Left ventricle myocardium superior (tissue), 1 donor: Measurements from ENCODE around the gene RIC1. TPM values are rescaled to one million over a fixed set of nuclear protein-coding genes. Genes with fewer than 3 reads are reported as not detected.
"Not testable (repeated sequence)": the region's sequence is repeated elsewhere in the genome, so short reads cannot be mapped to it uniquely, and the experiment has no call there.

Source experiments
- ATAC-seq: fragments of 200-7000 bp; cut with Tn5 transposase; one replicate; pipeline ENCODE4 v1.9.1; 2020; ENCODE audit warnings: mild to moderate bottlenecking, moderate library complexity
- DNase-seq: peaks from one replicate; pipeline ENCODE4 v3.0.0-alpha.2; 2020
- intact Hi-C: fragments of 100-400 bp; cut with micrococcal nuclease; formaldehyde crosslinking; loops from one replicate; pipeline ENCODE4 v1.11.0; 2022
- total RNA-seq: library from RNA; stranded (reverse); fragmentation: NEBNext Ultra II Directional; extraction: Animal tissue kit (Norgen Biotek cat#: 25700); gene quantifications from one replicate; pipeline ENCODE4 v1.2.1, GENCODE V29; 2021
- donor health status: DM: no; HTN: yes; CAD: no; lungs with severe emphysema.

Gene RIC1
- total RNA-seq, 1 donor from 2014 or later: 8.7 TPM

DNA sequence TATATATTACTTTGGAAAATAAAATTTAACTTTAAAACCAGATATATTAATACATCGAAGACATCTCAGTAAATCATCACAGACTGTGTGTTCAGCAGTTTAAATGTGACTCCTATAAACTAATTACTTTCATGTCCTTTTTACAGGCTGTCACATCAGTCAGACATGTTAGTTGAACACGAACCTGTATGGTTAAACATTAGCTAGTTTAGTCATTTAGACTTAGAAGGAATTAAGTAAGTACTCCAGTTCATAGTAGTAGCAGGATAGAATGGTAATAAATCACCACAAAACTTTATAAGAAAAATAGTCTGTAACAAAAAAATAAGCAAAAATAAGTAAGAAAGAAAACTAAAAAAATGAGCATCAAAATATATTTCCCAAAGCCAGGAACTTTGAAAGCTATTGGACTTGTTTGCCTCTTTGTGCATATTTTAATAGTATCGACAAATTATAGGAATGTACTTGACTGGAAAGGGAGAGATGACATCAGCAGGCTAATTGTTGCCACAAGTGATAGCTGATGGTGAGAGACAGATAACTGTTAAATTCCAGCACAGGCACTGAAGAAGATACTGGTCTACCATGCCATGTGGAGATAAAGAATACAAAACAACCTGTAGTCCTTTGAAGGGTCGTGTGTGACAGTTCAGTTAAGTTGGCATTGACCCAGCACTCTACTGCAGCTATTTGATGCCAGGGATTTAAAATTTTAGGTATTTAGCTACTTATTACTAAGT lies 83.9 kb downstream of the RIC1 start:
- ATAC-seq (no peak), DNase-seq (no peak)
- intact Hi-C loops: loop anchor here (10.0 kb wide), 1 partner anchor 58 kb away; no protein-coding TSS in a partner anchor

DNA sequence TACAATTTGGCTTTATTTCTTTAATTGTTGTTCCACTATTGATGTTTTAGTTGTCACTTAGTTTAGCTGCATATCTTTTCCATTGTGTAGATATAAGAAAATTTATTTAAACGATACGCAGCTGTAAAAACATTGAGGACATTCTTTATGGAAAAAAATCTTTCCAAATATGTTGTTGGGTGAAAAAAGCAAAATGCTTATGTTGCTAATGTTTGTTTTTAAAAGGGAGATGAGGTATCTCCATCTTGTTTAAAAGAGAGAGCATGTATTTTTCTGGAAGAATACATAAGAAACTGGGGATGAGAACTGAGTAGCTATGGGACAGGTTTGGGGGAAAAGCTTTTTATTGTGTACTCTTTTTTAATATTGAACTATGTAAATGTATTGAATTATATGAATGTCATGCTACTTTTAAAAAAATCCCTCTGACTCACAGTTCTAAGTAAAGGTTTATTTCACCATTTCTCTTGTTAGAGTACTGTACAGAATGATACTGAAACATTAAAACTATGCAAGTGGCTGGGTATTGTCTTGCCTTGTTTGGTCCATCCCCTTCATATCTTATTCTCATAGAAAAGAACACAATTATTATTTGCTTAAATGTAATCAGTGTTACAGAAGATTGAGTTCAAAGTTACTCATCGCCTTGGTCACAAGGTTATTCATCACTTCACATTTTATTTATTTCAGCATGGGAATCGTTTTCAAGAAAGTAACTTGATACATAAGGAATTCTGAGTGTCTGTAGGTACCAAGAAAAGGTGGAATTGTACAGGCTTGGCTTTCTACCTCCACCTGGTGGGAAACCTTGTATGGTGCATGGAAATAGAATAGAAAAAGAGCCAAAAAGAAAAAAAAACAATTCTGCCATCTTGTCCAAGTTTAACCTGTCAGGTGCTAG lies 85.8 kb downstream of the RIC1 start:
- DNase-seq: no peak
- ATAC-seq: no peak
- intact Hi-C loops: loop anchor here (10.0 kb wide), 1 partner anchor 60 kb away; no protein-coding TSS in a partner anchor

DNA sequence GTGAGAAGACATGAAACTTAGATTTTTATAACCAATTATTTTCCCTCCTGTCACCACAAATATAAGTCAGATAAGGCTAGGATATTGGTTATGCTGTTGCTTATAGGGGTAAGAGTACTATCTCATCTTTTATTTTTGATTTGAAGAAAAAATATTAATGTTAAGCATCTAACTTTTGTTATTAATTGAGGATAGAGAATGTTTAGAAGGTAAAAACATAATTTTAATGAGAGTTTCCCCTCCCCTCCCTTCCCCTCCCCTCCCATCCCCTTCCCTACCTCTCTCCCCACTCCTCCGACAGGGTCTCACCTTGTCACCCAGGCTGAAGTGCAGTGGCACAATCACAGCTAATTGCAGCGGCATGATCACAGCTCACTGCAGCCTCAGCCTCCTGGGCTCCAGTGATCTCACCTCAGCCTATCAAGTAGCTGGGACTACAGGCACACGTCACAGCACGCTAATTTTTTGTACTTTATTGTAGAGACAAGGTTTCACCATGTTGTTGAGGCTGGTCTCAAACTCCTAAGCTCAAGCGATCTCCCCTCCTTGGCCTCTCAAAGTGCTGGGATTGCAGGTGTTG lies 86.7 kb downstream of the RIC1 start:
- DNase-seq: no peak
- no peak for ATAC-seq
- intact Hi-C loops: loop anchor here (10.0 kb wide), 1 partner anchor 61 kb away; no protein-coding TSS in a partner anchor

DNA sequence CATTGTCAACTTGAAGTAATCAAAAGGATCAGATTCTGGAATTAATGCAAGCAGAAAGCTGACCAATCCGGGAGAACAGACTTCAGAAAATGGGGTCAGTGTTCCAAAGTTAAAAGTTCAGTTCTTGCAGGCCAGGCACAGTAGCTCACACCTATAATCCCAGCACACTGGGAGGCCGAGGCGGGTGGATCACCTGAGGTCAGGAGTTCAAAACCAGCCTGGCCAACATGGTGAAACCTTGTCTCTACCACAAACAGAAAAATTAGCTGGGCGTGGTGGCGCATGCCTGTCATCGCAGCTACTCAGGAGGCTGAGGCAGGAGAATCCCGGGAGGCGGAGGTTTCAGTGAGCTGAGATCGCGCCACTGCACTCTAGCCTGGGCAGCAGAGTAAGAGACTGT lies 88.5 kb downstream of the RIC1 start:
- not testable (repeated sequence) for ATAC-seq, DNase-seq
- intact Hi-C loops: loop anchor here (10.0 kb wide), 1 partner anchor 63 kb away; no protein-coding TSS in a partner anchor

DNA sequence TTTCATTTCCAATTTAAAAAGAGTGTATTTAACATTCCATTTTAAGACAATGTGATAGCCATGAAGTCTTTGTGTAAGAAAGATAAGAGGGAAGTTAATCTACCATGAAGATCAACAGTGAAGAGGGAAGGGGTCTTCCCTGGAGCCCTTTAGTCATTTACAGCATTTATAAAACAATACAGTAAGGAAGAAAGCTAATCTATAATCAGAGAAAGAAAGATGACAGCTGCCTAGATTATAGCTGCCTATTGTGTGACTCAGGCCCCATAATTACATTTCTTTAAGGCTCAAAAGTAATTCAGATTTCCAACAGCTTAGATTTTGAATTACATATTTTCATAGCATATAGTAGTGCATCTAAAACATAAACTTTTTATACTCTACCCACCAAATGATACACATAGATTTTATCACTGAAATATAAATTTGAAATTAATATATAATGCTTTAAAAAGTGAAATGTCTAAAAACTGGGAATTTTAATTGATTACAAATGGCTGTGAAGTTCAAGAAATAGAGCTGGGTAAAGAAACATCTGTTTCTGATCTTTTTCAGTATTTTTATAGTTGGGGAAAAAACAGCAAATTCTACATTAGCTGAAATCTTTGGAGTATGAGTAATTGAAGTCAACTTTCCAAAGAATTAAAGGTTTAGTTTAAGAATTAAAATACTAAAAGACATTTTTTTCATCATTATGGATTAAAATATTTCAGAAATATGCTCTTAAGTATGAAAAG lies 89.6 kb downstream of the RIC1 start:
- no peak for ATAC-seq
- DNase-seq: no peak
- intact Hi-C loops: loop anchor here (10.0 kb wide), 1 partner anchor 64 kb away; no protein-coding TSS in a partner anchor

DNA sequence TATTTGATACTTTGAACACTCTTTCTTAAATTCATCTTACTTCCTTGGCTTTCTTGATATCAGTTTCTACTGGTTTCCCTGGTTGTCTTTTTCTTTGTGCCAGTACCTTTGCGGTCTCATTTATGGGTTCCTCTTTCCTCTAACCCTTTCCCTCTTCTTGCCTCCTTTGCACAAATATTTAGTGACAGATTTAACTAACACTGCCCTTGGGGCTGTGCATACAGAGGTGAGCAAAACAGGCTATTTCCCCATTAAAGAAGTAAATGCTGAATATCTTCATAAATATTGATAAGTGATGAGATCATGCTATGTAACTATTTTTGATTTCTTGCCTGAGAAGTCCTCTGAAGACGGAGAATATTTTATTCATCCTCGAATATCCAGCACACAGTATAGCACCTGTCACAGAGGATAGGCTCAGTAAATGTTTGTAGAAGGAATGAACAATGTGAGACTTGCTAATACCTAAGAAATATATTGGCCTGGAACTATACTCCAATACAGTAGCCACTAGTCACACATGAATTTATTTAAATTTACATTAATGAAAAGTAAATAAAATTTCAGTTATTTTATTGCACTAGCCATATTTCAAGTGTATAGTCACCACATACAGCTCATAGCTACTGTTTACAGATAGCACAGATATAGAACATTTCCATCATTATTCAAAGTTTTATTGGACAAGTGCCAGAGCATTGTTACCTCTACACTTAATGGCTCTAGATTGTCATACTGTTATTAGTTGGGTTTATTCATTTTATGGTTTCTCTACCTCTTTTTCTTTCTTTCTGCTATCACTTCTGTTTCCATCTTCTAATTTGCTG lies 90.4 kb downstream of the RIC1 start:
- ATAC-seq (no peak), DNase-seq (no peak)
- intact Hi-C loops: loop anchor here (10.0 kb wide), 1 partner anchor 65 kb away; no protein-coding TSS in a partner anchor

DNA sequence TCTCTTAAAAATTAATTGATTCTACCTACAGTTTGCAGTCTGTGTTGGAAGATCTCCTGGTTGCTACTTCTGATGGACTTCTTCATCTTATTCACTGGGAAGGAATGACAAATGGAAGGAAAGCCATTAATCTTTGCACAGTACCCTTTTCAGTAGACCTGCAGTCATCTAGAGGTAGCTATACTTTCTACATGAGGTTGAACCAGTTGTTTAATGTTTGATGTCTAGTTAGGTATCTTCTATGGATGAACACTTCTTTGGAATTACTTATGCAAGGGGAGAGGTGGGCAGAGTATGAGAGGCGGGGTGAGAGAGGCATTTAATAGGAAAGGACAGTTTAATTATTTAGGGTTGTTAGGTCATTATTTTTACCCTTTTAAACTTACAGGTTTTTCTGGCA lies 91.2 kb downstream of the RIC1 start:
- ATAC-seq (no peak), DNase-seq (no peak)
- intact Hi-C loops: no loop called here

DNA sequence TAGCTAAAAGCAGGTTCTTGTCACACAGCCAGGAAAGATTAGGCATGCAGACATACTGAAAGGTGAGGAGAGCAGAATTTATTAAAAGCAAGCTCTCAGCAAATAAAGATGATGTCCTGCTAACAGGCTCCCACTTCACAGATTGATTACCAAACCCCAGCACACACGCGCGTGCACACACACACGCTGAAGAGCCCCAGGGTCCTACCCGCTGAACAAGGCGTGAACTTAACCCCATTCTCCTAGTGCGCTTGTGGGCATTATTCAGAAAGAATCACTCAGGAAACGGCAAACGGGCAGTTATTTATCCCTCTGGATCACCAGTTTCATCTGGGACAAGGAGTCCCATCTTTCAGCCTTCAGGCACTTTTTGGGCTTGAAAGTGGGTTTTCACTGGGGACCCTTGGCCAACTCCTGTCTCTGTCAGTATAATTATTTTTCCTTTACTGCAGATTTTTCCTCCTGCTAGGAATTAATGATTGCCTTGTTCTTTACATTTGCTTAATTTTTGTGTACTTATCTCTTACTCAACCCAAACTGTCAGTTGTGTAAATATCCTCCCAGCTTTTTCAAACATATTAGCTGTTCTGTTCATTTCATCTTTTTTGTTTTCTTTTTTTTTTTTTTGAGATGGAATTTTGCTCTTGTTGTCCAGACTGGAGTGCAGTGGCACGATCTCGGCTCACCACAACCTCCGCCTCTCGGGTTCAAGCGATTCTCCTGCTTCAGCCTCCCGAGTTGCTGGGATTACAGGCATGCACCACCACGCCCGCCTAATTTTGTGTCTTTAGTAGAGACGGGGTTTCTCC lies 92.6 kb downstream of the RIC1 start:
- intact Hi-C loops: no loop called here
- ATAC-seq: no peak
- DNase-seq: no peak

DNA sequence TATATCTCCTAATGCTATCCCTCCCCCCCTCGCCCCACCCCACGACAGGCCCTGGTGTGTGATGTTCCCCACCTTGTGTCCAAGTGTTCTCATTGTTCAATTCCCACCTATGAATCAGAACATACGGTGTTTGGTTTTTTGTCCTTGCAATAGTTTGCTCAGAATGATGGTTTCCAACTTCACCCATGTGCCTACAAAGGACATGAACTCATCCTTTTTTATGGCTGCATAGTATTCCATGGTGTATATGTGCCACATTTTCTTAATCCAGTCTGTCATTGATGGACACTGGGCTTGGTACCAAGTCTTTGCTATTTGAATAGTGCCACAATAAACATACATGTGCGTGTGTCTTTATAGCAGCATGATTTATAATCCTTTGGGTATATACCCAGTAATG lies 93.8 kb downstream of the RIC1 start:
- DNase-seq, intact Hi-C loops, ATAC-seq: not testable (repeated sequence)

DNA sequence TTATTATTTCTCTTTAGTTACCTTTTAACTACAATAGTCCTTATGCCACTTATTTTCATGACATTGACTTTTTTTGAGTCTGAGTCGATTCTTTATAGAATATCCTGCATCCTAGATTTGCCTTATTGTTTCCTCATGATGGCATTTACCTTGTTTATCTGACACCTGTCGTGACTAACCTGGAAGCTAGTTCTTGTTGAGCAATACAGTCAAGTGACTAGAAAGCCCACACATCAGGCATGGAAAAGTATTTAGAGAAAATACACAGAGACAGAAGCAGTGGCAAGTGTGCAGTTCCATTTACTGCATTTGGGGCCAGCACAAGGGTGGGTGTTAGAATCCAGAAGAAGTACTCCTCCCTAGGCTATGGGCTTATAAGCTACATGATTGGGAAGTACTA lies 106.2 kb downstream of the RIC1 start:
- intact Hi-C loops: no loop called here
- ATAC-seq: no peak
- no peak for DNase-seq

DNA sequence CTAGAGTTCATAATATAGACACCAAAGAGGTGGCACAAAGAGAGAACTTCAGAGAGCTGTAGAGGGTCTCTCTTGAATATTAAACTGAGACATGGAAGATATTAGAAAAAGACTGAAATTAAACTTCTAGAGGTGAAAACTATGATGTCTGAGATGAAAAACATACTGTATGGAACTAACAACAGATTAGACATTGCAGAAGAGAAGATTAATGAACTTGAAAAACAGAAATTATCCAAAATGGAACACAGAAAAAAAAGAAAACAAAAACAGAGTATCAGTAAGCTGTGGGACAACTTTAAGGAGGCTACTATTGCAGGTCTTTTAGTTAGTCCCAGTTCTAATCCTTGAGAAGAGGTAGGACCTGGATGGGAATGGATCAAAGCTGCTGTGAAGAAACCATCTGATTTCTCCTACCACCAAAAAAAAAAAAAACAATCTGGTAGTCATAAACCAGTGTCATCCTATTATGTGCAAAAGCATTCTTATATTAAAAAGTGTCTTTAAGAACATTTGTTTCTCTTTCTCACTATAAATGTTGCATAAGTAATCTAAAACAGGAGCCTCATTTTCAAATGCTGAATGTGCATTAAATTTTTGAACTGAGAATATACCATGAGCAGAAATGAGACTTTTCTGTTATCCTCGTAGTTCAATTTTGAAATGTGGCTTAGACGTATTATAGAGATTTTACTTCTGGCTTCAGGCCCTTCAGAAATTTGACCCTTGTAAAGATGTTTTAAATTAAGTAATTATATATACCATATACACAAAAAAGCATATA lies 107.8 kb downstream of the RIC1 start:
- no peak for DNase-seq
- intact Hi-C loops: no loop called here
- ATAC-seq: no peak

DNA sequence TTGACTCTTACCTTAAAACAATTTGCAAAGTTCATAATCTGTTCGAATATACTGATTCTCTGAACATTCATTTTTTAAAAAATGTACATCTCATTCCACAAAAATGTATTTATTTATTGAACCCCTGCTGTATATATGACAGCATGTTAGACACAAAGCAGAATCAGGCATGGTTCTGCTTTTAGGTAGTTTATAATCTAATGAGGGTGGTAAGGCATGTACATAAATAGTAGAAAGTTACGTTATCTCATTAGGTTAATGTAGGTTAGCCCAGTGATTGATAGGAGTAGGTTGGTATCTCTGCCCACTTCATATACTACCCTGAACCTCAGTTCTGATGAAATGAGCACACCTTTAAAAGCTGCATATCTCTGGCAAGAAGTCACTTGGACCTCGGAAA lies 114.2 kb downstream of the RIC1 start:
- intact Hi-C loops: no loop called here
- no peak for ATAC-seq
- no peak for DNase-seq

DNA sequence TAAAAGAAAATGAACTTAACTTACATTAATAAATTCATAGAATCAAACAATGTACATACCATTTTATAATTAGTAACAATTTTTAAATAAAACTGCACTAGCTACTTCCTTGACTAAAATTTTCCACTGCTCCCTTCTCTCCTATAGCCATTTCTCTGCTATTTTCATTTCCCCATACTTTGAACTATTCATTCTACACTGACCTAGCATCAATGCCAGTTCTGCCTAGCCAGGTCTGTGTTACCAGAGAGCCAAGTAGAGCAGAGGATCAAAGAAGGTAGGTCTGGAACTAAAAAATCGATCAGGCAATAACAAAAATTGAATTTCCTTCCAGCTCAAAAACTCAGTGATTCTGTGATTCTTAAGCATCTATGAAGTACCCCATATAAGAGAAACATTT lies 119.5 kb downstream of the RIC1 start:
- intact Hi-C loops: no loop called here
- DNase-seq: no peak
- ATAC-seq: no peak

DNA sequence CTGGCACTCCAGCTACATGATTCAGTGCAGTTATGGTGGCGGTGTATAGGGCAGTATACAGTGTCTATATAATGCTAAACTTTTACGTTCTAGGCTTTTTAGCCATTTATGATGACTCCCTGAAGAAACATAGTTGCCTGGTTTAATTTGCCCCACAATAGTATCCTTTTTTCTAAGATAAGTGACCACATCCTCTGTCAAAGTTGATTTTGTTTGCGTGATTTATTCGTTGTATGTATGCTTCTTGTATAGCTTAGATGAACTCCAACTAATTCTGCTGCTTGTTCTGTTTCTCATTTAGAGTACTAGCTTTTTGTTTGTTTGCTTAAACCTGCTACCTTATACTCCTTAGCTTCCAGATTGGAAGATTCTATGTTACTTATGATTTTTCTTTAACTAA lies 120.4 kb downstream of the RIC1 start:
- ATAC-seq: no peak
- no peak for DNase-seq
- intact Hi-C loops: no loop called here

DNA sequence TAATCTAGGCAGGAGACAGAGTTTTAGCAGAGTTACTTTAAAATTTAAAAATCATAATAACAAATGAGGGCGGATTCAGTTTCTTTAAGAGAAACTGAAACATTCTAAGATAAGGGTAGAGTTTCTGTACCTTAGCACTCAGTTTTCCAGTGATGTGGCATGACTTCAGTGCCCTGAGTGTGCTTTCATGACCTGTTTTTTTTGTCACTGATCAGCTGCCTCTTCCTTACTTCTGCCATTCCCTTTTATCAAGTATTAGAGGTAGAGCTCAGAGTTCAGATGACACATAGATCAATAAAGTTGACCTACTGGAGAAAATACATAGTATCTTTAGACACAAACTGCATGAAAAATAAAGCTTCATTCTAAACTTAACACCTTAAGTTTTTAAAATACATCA lies 121.7 kb downstream of the RIC1 start:
- DNase-seq (no peak), ATAC-seq (no peak)
- intact Hi-C loops: no loop called here

DNA sequence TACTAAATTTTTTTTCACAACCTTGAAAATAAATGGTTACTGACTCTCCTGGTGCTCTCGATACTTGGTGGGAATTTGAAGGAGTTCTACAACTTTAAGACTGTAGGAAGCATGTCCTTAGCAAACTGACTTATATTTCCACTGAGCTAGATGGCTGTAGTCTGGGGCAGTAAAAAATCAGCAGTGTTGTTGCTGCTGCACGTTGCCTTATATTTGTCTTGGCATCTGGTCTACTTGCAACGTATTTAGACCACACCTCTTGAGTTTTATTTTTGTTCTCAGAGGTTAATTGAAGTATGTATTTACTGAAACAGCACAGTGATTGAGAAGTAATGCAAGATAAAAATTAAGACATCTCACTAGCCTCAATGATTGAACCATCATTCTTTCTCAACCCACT lies 127.7 kb downstream of the RIC1 start:
- DNase-seq (no peak), ATAC-seq (no peak)
- intact Hi-C loops: no loop called here

DNA sequence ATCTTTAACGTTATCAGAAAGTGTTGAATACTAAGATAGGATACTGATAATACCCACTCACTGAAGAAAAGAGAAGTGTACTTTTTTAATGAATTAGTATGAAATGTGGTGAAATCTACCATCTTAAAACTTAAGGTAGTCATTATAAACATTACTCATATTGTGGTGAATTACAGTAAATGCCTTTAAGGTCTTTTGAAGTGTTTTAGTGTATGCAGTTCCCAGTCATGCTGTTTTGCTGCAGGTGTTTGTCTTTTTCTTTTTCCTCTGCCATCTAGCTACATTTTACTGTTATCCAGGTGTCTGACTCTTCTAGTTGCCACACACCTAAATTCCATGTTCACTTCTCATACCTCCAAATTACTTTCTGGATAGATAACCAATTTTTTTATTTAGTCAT lies 131.4 kb downstream of the RIC1 start:
- ATAC-seq (no peak), DNase-seq (no peak)
- intact Hi-C loops: no loop called here
